D721Med (cell line): ENCODE results near the gene ARPC1B.
"Not testable (repeated sequence)": the region's sequence is repeated elsewhere in the genome, so short reads cannot be mapped to it uniquely, and the experiment has no call there.

ENCODE experiments used
- DNase-seq: peaks from one replicate; pipeline ENCODE4 v3.0.0; 2011; ENCODE audit warnings: low spot score; ENCODE audit not compliant: insufficient read length
- FAIRE-seq: peaks from 2 replicates; lab custom pipeline; 2011; peaks lifted over from hg19 to GRCh38; lab: Jason Lieb, UNC
- CTCF ChIP-seq: IDR thresholded peaks from 2 replicates; pipeline ENCODE4 v1.5.1; 2012; ENCODE audit warnings: mild to moderate bottlenecking, control low read depth; ENCODE audit not compliant: insufficient read depth; ENCODE audit errors: missing control alignments

Gene ARPC1B

GRCh38 chr7:99407872-99408378, 33.4 kb downstream of the ARPC1B start:
- DNase-seq, result no peak
- no peak for FAIRE-seq

GRCh38 chr7:99408379-99409191, 34.1 kb downstream of the ARPC1B start, which contains the start of the genes BUD31 and PDAP1:
Gene BUD31 (plus strand): TSS chr7:99408969. CDS start chr7:99411093, 2,124 bp downstream.
Gene PDAP1 (minus strand): TSS chr7:99408597. CDS start chr7:99408548, 49 bp downstream.
- DNase-seq, result peak; percentile 93
- no peak for FAIRE-seq
- no peak for TF ChIP-seq CTCF

More at GRCh38 chr7:99407872-99408378, 33.4 kb downstream of the ARPC1B start:
- TF ChIP-seq CTCF, result no peak

- TF ChIP-seq CTCF, result no peak
- FAIRE-seq (no peak), DNase-seq (no peak)
Measured at GRCh38 chr7:99409192-99409572, 34.7 kb downstream of the ARPC1B start.

GRCh38 chr7:99409806-99410205, 35.3 kb downstream of the ARPC1B start:
- DNase-seq (no peak), FAIRE-seq (no peak)
- TF ChIP-seq CTCF, result no peak

GRCh38 chr7:99410635-99411034, 36.1 kb downstream of the ARPC1B start:
- TF ChIP-seq CTCF, result no peak
- no peak for FAIRE-seq
- no peak for DNase-seq

GRCh38 chr7:99415513-99416127, 41.1 kb downstream of the ARPC1B start:
- FAIRE-seq, DNase-seq: not testable (repeated sequence)
- TF ChIP-seq CTCF, result peak; percentile 46
